Kasumi-1 (cell line): ENCODE data around the gene TMEM59.
A peak's percentile ranks its signal among the peaks of the same experiment; 100 is the strongest.
"Not testable (repeated sequence)": the region's sequence is repeated elsewhere in the genome, so short reads cannot be mapped to it uniquely, and the experiment has no call there.

Experiments
- DNase-seq, 2 experiments: peaks; one replicate each; lab custom pipeline; 2025; lab: John Stamatoyannopoulos, UW

Gene TMEM59

GRCh38 chr1:54052934-54053744 is at the start of gene TMEM59, which contains the start of gene TCEANC2:
Gene TMEM59 (minus strand): TSS chr1:54053204. CDS start chr1:54053188, 16 bp downstream.
Gene TCEANC2 (plus strand): TSS chr1:54053608. CDS start chr1:54054423, 815 bp downstream.
- DNase-seq: peak; percentile 99

- DNase-seq: no peak
Measured at GRCh38 chr1:54100500-54100899, 47.5 kb upstream of the TMEM59 start.

- DNase-seq: peak; percentile 21 to 22
Measured at GRCh38 chr1:54099061-54099610, 46.1 kb upstream of the TMEM59 start.

GRCh38 chr1:54096877-54097240 is 43.9 kb upstream of the TMEM59 start:
- DNase-seq: no peak

GRCh38 chr1:54096227-54096876 is 43.3 kb upstream of the TMEM59 start:
- no peak for DNase-seq

- peak; percentile 88 to 92 for DNase-seq
Measured at GRCh38 chr1:54095546-54096226, 42.7 kb upstream of the TMEM59 start.

- not testable (repeated sequence) for DNase-seq
Measured at GRCh38 chr1:54094730-54095105, 41.7 kb upstream of the TMEM59 start.

GRCh38 chr1:54094001-54094729 is 41.2 kb upstream of the TMEM59 start:
- DNase-seq: no peak

- no peak for DNase-seq
Measured at GRCh38 chr1:54091666-54092065, 38.7 kb upstream of the TMEM59 start.

GRCh38 chr1:54088385-54088784 is 35.4 kb upstream of the TMEM59 start:
- DNase-seq: no peak

GRCh38 chr1:54086754-54087153 is 33.8 kb upstream of the TMEM59 start:
- no peak for DNase-seq

- DNase-seq: no peak
Measured at GRCh38 chr1:54084794-54085193, 31.8 kb upstream of the TMEM59 start.

GRCh38 chr1:54081306-54082270 is 28.6 kb upstream of the TMEM59 start:
- peak; percentile 41 to 48 for DNase-seq

- DNase-seq: no peak
Measured at GRCh38 chr1:54080598-54081049, 27.6 kb upstream of the TMEM59 start.

- no peak for DNase-seq
Measured at GRCh38 chr1:54077359-54077758, 24.4 kb upstream of the TMEM59 start.

- peak; percentile 86 to 93 for DNase-seq
Measured at GRCh38 chr1:54070171-54070837, 17.3 kb upstream of the TMEM59 start.

GRCh38 chr1:54069791-54070170 is 16.8 kb upstream of the TMEM59 start:
- DNase-seq: no peak

- DNase-seq: no peak
Measured at GRCh38 chr1:54064299-54064698, 11.3 kb upstream of the TMEM59 start.

GRCh38 chr1:54054438-54054749 is 1.4 kb upstream of the TMEM59 start:
- peak; percentile 30 to 38 for DNase-seq
